Kidney epithelial cell (primary cell): ENCODE results near the gene EXOC1L. TPM values are rescaled to one million over a fixed set of nuclear protein-coding genes. Genes with fewer than 3 reads are reported as not detected.

Source experiments
- total RNA-seq: library from RNA; depleted of rRNA; stranded (reverse); fragments of >200 nt; gene quantifications from 2 replicates; pipeline ENCODE4 v1.2.3, GENCODE V29; 2015

EXOC1L gene
- total RNA-seq, 1 donor from 2014 or later = not detected

Other genes starting within 250 kb of the EXOC1L start
- not detected in 2 replicates for gene PDCL2, start 227.5 kb upstream of the EXOC1L start, total RNA-seq
- gene NMU, start 183.5 kb upstream of the EXOC1L start, total RNA-seq = 0.55 and 0.71 TPM in 2 replicates
- gene EXOC1, start 33.9 kb downstream of the EXOC1L start, total RNA-seq = 32.4 and 41.1 TPM in 2 replicates
- 5.6 and 6.7 TPM in 2 replicates for gene CEP135, start 129.2 kb downstream of the EXOC1L start, total RNA-seq